Tibial artery (tissue), 4 donors: ENCODE data around the gene DNMT3B.
"Not testable (repeated sequence)": the region's sequence is repeated elsewhere in the genome, so short reads cannot be mapped to it uniquely, and the experiment has no call there.

Experiments used
- DNase-seq, 2 donors: peaks; one replicate each; pipeline ENCODE4 v3.0.0-alpha.2; 2019
- H3K27ac ChIP-seq, 2 donors: fragments of 200-600 bp; sonication (generic) in 1 of 2; 1 replicate in 1 of 2; 2 replicates in 1 of 2; pipeline ENCODE4 v1.5.1; 2018 to 2019; ENCODE audit warnings: mild to moderate bottlenecking in 1 of 2
- H3K27me3 ChIP-seq, 2 donors: fragments of 200-600 bp; sonication (generic) in 1 of 2; one replicate each; pipeline versions ENCODE4 v1.5.1 to v1.6.0; 2016 to 2019
- H3K36me3 ChIP-seq, 3 donors: fragments of 200-600 bp; sonication (generic) in 2 of 3; one replicate each; pipeline ENCODE4 v1.5.1; 2016 to 2019; ENCODE audit warnings: mild to moderate bottlenecking in 2 of 3
- H3K4me1 ChIP-seq, 4 donors: fragments of 200-600 bp; sonication (generic) in 2 of 4; 1 replicate in 3 of 4; 2 replicates in 1 of 4; pipeline ENCODE4 v1.5.1; 2016 to 2019
- H3K4me3 ChIP-seq, 2 donors: fragments of 200-600 bp; sonication (generic) in 1 of 2; 1 replicate in 1 of 2; 2 replicates in 1 of 2; pipeline ENCODE4 v1.5.1; 2018 to 2019; ENCODE audit warnings: mild to moderate bottlenecking in 2 of 2
- H3K9me3 ChIP-seq, 3 donors: fragments of 200-600 bp; sonication (generic) in 1 of 3; one replicate each; pipeline ENCODE4 v1.5.1; 2016 to 2019
- intact Hi-C: fragments of 100-400 bp; cut with DNase I; formaldehyde crosslinking; loops from one replicate; pipeline ENCODE4 v1.15.0; 2023; ENCODE audit warnings: low total_unique reads
- TF ChIP-seq, protein P1 (sequence below), 2 experiments: fragments of 200-600 bp in 1 of 2; fragments of 450-650 bp in 1 of 2; IDR thresholded peaks; one replicate each; pipeline ENCODE4 v1.5.1; 2017 to 2019; ENCODE audit warnings: antibody characterized with exemption in 2 of 2, mild to moderate bottlenecking in 1 of 2, moderate library complexity in 1 of 2

DNMT3B gene

DNA sequence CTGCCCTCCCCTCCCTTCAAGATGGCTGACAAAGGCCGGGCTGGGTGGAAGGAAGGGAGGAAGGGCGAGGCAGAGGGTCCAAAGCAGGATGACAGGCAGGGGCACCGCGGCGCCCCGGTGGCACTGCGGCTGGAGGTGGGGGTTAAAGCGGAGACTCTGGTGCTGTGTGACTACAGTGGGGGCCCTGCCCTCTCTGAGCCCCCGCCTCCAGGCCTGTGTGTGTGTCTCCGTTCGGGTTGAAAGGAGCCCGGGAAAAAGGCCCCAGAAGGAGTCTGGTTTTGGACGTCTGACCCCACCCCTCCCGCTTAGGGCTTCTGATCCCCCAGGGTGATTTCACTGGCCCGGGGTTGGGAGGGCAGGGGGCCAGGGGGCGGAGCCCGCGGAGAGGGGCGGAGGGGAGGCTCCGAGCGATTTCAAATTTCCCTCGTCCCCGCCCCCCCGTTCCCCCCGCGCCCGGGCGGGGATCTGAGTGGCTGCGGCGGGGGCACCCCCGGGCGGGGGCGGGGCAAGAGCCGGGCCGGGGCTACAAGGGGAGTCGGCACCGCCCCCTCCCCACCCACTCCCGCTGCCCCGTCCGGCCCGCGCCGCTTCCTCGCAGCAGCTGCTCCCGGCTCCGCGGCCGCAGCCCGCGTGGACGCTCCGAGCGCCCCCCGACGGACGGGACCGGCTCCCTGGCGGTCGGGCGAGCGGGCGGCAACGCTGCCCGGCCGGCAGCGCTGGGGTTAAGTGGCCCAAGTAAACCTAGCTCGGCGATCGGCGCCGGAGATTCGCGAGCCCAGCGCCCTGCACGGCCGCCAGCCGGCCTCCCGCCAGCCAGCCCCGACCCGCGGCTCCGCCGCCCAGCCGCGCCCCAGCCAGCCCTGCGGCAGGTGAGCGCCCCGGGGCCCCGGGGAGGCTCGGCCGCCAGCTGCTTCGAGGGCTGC lies at the start of gene DNMT3B:
TSS of gene DNMT3B (plus strand) at position 555 of the 923 bp plus-strand sequence. CDS start 17,939 bp downstream, outside the sequence.
- H3K36me3 ChIP-seq = no peaks in the 10 kb centered on the region

DNA sequence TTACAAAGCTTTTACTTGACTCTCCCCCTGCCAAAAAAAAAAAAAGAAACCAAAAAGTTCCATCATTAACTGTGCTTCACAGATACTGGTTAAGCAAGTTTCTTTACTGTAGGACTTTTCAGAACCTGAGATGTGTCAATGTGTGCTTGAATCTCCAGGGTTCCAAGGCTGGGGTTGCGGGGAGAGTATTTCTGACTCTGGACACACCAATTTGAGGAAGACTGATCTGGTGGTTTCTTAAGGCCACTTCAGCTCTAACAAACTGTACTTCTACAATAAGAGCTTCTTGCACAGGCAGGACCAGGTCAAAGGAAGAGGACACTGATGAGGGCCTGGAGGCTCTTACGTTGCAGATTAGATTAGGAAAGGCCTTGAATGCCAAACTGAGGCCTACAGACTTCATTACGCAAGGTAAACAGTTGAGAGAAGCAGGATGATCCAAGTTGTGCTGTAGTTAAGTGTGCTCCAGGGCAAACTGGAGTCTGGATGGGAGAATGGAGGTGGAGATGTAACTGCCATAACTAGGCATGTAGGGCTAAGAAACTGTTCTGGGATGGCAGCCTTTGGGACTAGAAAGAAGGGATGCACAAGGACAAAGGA lies 43.3 kb upstream of the DNMT3B start:
- H3K27me3 ChIP-seq = no peaks in the 10 kb centered on the region
- TF ChIP-seq, protein P1, sequence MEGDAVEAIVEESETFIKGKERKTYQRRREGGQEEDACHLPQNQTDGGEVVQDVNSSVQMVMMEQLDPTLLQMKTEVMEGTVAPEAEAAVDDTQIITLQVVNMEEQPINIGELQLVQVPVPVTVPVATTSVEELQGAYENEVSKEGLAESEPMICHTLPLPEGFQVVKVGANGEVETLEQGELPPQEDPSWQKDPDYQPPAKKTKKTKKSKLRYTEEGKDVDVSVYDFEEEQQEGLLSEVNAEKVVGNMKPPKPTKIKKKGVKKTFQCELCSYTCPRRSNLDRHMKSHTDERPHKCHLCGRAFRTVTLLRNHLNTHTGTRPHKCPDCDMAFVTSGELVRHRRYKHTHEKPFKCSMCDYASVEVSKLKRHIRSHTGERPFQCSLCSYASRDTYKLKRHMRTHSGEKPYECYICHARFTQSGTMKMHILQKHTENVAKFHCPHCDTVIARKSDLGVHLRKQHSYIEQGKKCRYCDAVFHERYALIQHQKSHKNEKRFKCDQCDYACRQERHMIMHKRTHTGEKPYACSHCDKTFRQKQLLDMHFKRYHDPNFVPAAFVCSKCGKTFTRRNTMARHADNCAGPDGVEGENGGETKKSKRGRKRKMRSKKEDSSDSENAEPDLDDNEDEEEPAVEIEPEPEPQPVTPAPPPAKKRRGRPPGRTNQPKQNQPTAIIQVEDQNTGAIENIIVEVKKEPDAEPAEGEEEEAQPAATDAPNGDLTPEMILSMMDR (IDR thresholded peaks at IDR 0.05) = no peak
- peaks cover 24 to 74% (median 55%) of the 10 kb centered on the region in 3 donors for H3K36me3 ChIP-seq

More for the DNA sequence above, at the start of gene DNMT3B:
- Histone ChIP-seq H3K4me1 (peaks cover 0 to 20% (median 14%) of the 10 kb centered on the region in 4 donors), H3K4me3 (peak within 1 kb of the TSS; percentile 77 to 92), H3K27me3 (no peaks in the 10 kb centered on the region), H3K27ac (peak within 1 kb of the TSS; percentile 44 to 49), H3K9me3 (no peaks in the 10 kb centered on the region)
- intact Hi-C loops = loop anchor here (1.0 kb wide), 1 partner anchor 19 kb away; the partner anchor contains the start of gene COMMD7
- peak; percentile 59 to 83 for DNase-seq
- TF ChIP-seq, protein P1 (IDR thresholded peaks at IDR 0.05) = peak in 1 of 2 experiments; percentile 25

DNA sequence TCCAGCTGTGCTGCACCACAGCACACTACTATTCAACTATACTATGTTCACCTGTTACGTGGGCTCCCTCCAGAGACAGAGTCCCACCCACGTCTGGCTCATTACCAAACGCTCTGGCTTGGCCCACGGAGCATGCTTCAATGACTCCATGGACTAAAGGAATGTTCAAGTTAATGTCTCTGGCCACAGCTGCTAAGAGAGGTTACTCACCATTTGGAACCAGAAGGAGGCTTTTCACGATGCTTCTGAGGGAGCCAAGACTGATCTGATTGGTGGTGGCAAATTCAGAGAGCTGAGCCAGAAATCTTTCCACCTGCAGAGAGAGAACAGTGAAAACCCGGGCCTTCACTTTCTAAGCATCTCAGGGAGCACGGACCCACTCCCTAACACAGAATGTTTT lies 34.5 kb upstream of the DNMT3B start:
- no peak overlapping the region for H3K27ac ChIP-seq
- peaks cover 0 to 15% (median 4%) of the 10 kb centered on the region in 4 donors for H3K4me1 ChIP-seq
- no peaks in the 10 kb centered on the region for H3K9me3 ChIP-seq
- intact Hi-C loops = no loop called here
- H3K4me3 ChIP-seq = no peak overlapping the region
- TF ChIP-seq, protein P1 (IDR thresholded peaks at IDR 0.05) = no peak
- DNase-seq = no peak
- H3K36me3 ChIP-seq = peaks cover 17 to 58% (median 23%) of the 10 kb centered on the region in 3 donors
- H3K27me3 ChIP-seq = no peaks in the 10 kb centered on the region

More for the DNA sequence above, 43.3 kb upstream of the DNMT3B start:
- intact Hi-C loops = no loop called here
- Histone ChIP-seq H3K4me1 (no peaks in the 10 kb centered on the region), H3K4me3 (no peak overlapping the region), H3K9me3 (no peaks in the 10 kb centered on the region), H3K27ac (no peak overlapping the region)
- DNase-seq = no peak

DNA sequence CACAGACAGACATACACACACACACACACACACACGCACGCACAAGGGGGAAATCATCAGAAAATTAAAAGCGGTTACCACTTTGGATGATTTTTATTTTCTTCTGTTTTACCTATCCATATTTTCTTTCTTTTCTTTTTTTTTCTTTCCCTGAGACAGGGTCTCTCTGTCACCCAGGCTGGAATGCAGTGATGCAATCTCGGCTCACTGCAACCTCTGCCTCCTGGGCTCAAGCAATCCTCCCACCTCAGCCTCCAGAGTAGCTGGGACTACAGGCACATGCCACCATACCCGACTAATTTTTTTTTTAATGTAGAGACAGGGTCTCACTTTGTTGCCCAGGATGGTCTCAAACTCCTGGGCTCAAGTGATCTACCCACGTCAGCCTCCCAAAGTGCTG lies 33.8 kb upstream of the DNMT3B start:
- H3K9me3 ChIP-seq, H3K4me3 ChIP-seq, intact Hi-C loops, DNase-seq, H3K27ac ChIP-seq, H3K27me3 ChIP-seq: not testable (repeated sequence)
- H3K4me1 ChIP-seq = peaks cover 0 to 15% (median 4%) of the 10 kb centered on the region in 4 donors
- peaks cover 17 to 56% (median 23%) of the 10 kb centered on the region in 3 donors for H3K36me3 ChIP-seq

DNA sequence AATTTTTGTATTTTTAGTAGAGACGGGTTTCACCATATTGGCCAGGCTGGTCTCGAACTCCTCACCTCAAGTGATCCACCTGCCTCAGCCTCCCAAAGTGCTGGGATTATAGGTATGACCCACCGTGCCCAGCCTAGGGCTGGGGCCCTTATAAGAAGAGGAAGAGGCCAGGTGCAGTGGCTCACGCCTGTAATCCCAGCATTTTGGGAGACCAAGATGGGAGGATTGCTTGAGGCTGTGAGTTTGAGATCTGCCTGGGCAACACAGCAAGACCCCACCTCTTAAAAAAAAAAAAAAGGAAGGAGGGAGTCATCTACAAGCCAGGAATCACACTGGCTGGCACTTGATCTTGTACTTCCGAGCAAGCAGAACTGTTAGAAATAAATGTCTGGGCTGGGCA lies 32.9 kb upstream of the DNMT3B start:
- H3K27ac ChIP-seq, intact Hi-C loops, H3K27me3 ChIP-seq, DNase-seq, H3K9me3 ChIP-seq, H3K4me3 ChIP-seq: not testable (repeated sequence)
- Histone ChIP-seq H3K36me3 (peaks cover 17 to 56% (median 23%) of the 10 kb centered on the region in 3 donors), H3K4me1 (peaks cover 0 to 15% (median 4%) of the 10 kb centered on the region in 4 donors)

DNA sequence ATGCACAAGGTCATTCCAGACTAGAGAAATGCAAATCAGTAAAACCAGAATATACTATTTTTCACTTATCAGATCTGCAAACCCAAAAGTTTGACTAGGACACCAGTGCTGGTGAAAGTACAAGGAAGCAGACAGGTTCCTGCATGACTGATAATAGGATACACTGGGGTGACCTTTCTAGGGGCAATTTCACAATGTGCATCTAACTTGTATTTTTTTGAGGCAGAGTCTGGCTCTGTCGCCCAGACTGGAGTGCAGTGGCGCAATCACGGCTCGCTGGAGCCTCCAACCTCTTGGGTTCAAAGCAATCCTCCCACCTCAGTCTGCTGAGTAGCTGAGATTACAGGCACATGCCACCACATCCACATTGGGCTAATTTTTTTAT lies 30.3 kb upstream of the DNMT3B start:
- no peak overlapping the region for H3K4me3 ChIP-seq
- TF ChIP-seq, protein P1 (IDR thresholded peaks at IDR 0.05) = no peak
- peaks cover 3 to 42% (median 12%) of the 10 kb centered on the region in 3 donors for H3K36me3 ChIP-seq
- no peaks in the 10 kb centered on the region for H3K9me3 ChIP-seq
- peaks cover 0 to 15% (median 5%) of the 10 kb centered on the region in 4 donors for H3K4me1 ChIP-seq
- no peak for DNase-seq
- intact Hi-C loops = no loop called here
- no peaks in the 10 kb centered on the region for H3K27me3 ChIP-seq
- no peak overlapping the region for H3K27ac ChIP-seq
